Activated T-helper 9 cell treated with anti-CD3 and anti-CD28 coated beads, Interleukin-2, amount 50 U/mL, for 16 hours (primary cell): ENCODE results near the gene SCD.
"Not testable (repeated sequence)": the region's sequence is repeated elsewhere in the genome, so short reads cannot be mapped to it uniquely, and the experiment has no call there.

ENCODE experiments used
- DNase-seq: peaks from one replicate; pipeline ENCODE4 v3.0.0-alpha.2; 2020; ENCODE audit warnings: low read depth

The SCD gene

DNA sequence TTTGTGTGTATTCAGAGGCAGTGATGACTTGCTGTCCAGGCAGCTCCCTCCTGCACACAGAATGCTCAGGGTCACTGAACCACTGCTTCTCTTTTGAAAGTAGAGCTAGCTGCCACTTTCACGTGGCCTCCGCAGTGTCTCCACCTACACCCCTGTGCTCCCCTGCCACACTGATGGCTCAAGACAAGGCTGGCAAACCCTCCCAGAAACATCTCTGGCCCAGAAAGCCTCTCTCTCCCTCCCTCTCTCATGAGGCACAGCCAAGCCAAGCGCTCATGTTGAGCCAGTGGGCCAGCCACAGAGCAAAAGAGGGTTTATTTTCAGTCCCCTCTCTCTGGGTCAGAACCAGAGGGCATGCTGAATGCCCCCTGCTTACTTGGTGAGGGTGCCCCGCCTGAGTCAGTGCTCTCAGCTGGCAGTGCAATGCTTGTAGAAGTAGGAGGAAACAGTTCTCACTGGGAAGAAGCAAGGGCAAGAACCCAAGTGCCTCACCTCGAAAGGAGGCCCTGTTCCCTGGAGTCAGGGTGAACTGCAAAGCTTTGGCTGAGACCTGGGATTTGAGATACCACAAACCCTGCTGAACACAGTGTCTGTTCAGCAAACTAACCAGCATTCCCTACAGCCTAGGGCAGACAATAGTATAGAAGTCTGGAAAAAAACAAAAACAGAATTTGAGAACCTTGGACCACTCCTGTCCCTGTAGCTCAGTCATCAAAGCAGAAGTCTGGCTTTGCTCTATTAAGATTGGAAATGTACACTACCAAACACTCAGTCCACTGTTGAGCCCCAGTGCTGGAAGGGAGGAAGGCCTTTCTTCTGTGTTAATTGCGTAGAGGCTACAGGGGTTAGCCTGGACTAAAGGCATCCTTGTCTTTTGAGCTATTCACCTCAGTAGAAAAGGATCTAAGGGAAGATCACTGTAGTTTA, 15.8 kb downstream of the SCD start:
- DNase-seq: no peak

DNA sequence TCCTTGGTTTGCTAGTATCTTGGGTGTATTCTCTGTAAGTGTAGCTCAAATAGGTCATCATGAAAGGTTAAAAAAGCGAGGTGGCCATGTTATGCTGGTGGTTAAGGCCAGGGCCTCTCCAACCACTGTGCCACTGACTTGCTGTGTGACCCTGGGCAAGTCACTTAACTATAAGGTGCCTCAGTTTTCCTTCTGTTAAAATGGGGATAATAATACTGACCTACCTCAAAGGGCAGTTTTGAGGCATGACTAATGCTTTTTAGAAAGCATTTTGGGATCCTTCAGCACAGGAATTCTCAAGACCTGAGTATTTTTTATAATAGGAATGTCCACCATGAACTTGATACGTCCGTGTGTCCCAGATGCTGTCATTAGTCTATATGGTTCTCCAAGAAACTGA, 17.1 kb downstream of the SCD start:
- no peak for DNase-seq

DNA sequence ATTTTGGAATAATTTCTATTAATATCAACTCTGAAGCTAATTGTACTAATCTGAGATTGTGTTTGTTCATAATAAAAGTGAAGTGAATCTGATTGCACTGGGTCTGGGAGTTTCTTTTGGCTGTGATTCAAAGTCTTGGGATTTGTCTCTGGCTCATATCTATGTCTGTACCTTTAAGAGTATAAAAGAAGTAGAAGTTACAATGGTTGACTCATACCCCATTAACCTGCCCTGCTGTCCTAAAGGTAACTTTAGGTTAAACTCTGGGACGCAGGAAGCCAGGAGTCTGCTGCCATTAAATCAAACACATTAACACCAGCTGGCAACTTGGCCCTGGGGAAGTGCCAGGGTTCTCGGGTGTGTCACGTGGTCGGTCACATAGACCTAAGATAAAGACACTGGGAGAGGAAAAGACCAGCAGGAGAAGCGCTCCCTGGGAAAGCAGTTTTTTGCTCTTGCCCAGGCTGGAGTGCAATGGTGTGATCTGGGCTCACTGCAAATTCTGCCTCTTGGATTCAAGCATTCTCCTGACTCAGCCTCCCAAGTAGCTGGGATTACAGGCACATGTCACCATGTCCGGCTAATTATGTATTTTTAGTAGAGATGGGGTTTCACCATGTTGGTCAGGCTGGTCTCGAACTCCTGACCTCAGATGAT, 17.8 kb downstream of the SCD start:
- no peak for DNase-seq

DNA sequence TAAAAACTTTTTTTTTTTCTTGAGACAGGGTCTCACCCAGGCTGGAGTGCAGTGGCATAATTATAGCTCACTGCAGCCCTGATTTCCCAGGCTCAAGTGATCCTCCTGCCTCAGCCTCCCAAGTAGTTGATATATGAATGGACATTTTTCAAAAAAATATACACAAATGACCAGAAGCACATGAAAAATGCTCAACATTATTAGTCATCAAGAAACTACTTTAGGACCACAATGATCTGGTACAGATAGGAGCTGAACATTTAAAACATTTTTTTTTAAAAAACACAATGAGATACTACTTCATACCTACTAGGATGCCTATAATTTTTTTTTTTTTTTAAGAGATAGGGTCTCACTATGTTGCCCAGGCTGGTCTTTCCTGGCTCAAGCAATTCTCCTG, 21.7 kb downstream of the SCD start:
- DNase-seq: no peak

DNA sequence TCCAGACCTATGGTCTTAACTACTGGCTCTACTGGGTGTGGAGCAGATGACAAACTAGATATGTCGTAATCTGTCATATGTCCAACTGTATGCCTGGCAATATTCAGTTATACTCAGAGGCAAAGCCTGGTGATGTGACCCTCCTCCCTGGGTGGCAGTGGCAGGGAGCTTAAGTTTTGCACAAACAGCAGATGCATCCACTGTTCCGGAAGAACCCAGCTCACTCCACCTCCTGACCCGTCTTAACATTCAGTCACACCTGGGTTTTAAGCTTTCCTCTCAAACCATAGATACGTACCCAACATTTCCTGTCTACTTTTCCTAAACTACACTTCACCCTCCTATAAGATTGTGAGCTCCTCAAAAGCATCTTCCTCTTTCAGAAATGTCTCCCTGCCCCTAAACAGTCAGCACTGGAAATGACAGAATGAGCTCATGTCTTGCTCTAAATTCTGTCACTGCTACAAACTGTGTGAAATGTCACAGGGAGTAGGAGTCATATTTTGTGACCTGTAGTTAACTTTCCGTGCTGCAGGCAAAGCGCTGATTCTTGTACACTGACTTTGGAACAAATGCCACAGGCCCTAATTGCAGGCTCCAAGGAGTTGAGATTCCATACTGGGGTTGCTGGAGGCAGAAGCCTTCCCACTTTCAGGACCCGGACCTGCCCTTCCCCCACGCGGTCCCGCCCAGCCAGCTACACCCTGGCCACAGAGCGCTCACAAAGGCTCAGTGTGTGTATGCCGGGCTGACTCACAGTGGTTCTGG, 23.9 kb downstream of the SCD start:
- DNase-seq: peak; percentile 37

DNA sequence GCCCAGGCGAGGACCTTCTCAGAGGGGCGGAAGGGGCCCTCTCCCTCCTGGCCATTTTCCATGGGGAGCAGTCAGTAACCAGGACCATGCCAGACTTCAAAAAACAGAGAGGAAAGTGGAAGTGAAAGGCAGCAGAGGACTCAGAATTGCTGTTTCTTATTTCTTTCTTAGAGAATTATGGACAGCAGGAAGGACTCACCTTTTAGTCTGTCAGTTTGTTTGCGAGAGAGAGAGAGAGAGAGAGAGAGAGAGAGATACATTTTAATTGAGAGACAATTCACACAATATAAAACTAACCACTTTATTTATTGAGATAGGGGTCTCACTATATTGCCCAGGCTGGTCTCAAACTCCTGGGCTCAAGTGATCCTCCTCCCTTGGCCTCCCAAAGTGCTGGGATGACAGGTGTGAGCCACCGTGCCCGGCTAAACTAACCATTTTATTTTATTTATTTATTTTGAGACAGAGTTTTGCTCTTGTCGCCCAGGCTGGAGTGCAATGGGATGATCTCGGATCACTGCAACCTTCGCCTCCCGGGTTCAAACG, 24.5 kb downstream of the SCD start:
- no peak for DNase-seq

DNA sequence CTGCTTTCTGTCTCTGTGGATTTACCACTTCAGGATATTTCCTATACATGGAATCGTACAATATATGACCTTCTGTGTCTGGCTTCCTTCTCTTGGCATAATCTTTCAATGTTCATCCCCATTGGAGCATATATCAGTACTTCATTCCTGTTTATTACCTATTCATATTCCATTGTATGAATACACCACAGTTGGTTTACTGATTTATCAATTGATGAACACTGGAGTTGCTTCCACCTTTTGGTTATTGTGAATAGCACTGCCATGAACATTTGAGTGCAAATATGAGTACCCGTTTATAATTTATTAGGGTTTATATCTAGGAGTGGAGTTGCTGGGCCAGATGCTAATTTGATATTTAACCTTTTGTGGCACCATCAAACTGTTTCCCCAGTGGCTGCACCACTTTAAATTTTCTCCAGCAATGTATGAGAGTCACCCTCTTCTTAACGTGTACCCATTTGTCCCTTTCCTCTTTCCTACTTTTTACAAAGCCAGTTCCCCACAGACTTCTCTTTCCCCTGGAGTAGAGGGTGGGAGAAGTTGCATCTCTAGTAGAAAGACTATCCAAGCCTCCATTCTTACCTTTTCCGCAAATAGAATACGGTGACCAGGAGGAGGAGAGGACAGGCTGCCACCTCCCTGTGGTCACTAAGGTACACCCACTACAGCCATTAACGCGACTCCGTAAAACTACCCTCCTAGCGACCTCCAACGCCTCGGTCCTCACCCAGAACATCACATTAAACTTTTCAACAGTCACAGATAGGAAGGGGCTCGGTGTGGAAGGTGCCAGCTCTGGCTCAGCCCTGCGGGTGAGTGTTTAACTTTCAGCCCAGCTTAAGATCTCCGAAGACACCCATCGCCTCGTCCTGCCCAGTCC, 25.6 kb downstream of the SCD start:
- no peak for DNase-seq

DNA sequence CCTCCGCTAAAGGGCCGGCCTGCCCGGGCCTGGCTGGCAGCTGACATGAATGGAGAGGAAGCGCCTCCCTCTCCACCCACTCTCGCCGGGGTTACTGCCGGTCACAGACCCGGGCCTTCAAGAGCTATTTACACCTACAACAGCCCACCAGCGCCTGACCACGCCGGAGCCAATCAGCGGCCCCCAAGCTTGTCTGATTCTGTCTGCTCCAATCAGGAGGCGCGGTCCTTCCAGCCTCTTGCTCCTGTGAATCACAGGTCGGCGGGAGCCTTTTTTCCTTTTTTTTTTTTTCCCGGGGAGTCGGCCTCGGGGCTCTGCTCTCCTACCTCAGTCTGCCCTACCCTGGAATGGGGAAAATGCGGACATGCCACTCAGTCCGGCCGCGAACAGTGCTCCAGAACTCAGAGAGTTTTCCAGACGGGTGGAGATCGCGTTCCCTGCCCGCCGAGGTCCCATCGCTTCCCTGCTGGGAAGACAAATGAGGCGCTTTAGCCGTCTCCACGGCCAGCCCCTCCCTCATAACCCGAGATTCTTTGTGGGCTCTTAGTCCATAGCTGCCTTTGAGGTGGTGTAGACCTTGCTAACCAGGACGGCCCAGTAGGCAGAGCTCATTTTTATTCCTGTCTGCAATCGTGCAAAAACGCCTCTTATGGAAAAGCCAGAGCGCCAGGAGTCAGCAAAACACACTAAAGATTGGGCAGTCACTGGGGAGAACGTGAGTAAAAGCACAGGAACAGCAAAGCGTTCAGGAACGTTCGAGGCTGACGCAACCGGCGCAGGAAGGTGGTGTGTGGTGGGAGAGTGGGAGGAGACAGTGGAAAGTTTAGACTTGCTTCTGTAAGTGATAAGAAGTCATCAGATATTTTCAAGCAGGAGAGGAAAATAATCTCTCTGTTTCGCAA, 26.5 kb downstream of the SCD start:
- peak; percentile 79 for DNase-seq

DNA sequence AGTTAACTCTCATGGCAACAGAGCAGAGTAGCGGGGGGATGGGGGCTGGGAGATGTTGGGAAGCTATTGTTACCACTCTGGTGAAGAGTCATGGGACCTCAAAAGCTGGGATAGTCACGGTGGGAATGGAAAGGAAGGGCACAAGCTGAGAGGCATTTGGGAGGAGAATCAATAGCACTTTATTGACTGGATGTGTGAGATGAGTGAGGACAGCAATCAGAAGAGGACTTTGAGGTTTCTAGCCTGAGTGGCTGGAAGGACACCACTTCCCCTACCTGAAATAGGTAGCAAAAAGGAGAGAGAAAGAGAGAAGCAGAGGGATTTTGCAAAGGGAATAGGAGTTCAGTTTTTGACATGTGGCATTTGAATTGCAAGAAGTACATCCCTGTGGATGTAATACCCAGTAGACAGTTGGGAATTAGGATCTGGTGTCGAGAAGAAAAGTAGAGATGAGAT, 27.2 kb downstream of the SCD start:
- DNase-seq: no peak

DNA sequence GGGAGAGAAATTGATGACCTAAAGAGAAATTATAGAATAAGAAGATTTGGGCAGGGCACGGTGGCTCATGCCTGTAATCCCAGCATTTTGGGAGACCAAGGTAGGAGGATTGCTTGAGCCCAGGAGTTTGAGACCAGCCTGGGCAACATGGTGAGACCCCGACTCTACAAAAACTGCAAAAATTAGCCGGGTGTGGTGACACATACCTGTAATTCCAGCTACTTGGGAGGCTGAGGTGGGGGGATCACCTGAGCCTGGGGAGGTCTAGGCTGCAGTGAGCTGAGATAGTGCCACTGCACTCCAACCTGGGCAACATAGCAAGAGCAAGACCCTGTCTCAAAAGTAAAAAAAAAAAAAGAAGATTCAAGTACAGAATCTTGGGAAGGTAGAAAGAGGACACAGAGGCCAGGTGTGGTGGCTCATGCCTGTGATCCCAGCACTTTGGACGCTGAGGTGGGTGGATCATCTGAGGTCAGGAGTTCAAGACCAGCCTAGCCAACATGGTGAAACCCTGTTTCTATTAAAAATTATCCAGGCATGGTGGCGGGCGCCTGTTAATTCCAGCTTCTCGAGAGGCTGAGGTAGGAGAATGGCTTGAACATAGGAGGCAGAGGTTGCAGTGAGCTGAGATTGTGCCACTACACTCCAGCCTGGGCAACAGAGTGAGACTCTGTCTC, 27.8 kb downstream of the SCD start:
- DNase-seq: not testable (repeated sequence)

DNA sequence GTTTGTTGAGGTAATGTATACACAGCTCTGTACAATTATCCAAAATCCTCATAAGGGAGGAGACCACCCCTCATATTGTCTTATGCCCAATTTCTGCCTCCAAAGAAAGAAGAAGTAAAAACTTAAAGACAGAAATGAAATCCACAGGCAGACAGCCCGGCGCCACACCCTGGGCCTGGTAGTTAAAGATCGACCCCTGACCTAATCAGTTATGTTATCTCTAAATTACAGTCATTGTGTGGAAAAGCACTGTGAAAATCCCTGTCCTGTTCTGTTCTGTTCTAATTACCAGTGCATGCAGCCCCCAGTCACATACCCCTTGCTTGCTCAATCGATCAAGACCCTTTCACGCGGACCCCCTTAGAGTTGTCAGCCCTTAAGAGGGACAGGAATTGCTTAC, 29.6 kb downstream of the SCD start:
- DNase-seq: not testable (repeated sequence)

DNA sequence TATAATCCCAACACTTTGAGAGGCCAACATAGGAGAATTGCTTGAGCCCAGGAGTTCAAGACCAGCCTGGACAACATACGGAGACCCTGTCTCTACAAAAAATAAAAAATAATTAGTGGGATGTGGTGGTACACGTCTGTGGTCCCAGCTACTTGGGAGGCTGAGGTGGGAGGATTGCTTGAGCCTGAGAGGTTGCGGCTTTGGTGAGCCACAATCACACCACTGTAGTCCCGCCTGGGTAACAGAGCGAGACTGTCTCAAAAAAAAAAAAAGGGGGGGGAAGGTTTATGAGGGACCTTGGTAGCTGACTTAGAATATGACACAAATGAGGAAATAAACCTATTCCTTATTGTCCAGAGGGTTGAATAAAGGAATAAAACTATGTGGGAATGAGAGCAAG, 30.8 kb downstream of the SCD start:
- DNase-seq: no peak

DNA sequence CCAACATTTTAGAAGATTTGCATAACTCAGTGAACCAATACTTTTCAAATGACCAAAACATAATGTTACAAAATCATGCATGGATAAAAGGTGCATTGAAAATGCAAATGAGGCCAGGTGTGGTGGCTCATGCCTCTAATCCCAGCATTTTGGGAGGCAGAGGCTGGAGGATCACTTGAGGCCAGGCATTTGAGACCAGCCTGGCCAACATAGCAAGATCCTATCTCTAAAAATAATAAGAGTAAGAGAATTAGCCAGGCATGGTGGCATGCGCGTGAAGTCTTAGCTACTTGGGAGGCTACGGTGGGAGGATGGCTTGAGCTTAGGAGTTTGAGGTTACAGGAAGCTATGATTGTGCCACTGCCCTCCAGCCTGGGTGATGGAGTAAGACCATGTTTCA, 33.4 kb downstream of the SCD start:
- no peak for DNase-seq

DNA sequence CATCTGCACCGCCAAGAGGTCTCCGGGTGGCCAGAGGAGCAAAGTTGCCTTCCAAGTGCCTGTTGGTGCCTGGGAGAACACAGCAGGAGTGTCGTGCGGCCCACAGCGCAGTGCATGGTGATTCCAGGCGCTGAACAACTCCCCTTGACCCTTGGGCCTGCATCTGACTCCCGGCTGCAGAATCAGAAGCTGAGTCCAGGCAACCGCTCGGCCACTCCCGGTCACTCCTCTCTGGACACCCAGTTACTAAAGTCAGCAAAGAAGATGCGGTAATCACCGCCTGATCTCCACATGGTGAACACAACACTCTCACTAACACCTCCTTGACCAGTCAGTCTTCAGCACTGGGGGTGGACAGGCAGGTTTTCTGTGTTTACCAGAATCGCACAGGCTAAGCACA, 35.5 kb downstream of the SCD start:
- DNase-seq: no peak

DNA sequence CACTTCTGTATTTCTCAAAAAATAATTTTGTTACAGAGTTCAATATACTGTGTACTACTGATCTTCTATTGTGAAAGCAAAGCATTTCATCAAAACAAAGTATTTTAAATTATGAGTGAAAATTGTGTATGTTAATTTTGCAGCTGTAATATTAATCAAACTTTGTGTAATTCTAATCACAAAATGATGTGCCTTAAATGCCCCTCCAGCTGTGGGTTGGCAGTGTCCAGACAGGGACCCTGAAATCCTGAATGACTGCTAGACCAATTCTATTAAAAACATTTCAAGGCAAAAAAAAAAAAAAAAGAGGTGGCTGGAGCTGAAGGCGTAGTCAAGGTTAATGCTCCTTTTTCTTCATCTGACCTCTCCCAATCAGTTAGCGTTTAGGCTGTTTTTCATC, 36.2 kb downstream of the SCD start:
- no peak for DNase-seq

DNA sequence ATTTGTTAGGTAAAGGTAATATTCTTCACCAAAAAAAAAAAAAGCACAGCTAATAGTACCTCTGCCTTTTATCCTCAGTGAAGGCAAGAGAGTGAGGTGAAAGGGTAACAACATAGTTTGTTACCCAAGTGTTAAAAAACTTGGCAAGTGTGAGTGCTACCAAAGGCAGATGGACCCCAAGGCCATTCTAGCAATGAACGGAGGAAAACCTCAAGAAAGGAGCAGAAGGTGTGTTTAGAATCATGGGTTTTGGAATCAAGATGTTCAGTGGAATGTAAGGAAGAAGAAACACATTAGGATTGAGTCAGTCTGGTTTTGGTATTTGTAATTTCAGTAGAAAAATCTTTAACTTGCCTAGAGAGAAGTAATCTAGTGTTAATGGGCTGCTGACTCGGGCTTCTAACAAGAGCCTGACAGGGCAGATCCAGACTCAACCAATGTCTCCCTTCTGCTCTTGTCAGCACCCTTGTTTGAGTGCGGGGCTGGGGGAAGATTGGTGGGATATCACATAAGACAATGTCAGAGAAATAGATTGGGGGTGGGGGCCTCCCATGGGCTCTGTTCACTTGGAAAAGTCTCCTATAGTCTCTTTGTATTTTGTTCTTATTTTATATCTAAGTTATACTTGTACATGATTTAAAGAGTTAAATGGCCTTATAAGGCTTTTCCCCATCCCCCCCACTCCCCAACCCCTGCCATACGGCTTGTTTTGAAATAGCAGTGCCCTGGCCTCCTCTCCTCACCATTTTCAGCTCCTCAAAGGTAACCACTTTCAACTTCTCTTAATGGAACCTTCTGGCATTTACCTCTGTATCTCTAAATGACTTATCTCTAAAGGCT, 44.4 kb downstream of the SCD start:
- DNase-seq: no peak

DNA sequence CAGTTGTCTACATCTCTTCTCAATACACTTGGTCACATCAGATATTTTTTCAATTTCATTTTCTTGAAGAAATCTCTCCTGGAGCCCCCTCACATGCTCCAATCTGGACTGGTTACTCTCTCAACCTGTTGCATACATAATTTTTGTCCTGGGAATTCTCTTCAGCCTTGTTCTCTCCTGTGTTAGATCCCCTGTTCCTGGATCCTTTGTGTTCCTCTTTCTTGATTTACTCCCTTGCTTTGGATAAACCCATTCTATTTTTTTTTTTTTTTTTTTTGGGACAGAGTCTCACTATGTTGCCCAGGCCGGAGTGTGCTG, 45.6 kb downstream of the SCD start:
- no peak for DNase-seq

DNA sequence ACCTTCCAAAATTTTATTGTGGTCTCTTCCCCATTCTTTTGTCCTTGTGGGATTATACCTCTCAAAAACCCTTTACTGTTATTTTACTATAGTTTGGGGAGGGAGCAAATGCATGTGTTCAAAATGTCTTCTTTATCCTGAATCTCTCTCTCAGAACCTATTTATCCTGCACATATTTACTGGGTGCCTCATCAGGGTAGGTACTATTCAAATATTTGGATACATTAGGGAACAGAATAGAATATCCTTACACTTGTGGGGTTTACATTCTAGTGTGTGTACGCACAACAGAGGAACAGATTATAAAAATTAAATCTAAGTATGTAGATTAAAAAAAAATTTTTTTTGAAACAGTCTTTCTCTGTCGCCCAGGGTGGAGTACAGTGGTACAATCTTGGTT, 48.6 kb downstream of the SCD start:
- DNase-seq: no peak

DNA sequence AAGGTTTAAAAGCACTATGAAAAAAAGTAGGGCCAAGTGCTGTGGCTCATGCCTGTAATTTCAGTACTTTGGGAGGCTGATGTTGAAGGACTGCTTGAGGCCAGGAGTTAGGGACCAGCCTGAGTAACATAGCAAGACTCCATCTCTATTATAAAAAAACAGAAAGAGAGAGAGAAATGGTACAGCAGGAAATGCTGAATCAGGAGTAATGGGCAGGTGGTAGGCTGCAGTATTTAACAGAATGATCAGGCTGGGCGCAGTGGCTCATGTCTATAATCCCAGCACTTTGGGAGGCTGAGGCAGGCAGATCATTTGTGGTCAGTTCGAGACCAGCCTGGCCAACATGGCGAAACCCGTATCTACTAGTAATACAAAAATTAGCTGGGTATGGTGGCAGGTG, 49.6 kb downstream of the SCD start:
- DNase-seq: no peak
